ENCODE data around the gene EPHA5.

DNA sequence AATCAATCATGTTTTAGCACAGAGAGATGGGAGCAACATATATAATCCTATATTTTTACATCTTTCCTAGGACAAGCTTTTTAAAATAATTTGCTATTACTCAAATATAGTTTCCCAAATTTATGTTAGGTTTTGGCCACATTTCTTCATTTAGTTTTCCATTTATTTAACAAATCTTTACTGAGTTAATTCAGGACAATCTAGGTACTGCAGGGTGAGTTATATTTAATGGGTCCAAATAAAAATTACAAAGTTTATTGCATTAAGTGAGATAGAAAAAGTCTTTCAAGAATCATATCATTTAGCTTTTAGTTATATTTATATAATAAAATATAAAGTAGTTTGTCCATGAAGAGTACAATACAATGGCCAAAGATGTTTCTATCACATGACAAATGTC lies 269.2 kb downstream of the EPHA5 start:
- TF ChIP-seq, protein P1, sequence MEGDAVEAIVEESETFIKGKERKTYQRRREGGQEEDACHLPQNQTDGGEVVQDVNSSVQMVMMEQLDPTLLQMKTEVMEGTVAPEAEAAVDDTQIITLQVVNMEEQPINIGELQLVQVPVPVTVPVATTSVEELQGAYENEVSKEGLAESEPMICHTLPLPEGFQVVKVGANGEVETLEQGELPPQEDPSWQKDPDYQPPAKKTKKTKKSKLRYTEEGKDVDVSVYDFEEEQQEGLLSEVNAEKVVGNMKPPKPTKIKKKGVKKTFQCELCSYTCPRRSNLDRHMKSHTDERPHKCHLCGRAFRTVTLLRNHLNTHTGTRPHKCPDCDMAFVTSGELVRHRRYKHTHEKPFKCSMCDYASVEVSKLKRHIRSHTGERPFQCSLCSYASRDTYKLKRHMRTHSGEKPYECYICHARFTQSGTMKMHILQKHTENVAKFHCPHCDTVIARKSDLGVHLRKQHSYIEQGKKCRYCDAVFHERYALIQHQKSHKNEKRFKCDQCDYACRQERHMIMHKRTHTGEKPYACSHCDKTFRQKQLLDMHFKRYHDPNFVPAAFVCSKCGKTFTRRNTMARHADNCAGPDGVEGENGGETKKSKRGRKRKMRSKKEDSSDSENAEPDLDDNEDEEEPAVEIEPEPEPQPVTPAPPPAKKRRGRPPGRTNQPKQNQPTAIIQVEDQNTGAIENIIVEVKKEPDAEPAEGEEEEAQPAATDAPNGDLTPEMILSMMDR (IDR thresholded peaks at IDR 0.05; ENCODE audit: insufficient read depth, low read depth, low read length) = no peak
- no peak for TF ChIP-seq EZH2 (IDR thresholded peaks at IDR 0.05; ENCODE audit: insufficient read depth, low read length)

Data from astrocyte (in vitro differentiated cells and primary cell).